Keratinocyte (primary cell): ENCODE results near the gene KCNK10.

ENCODE experiments used
- EZH2 ChIP-seq: IDR thresholded peaks from one replicate; pipeline ENCODE4 v1.6.1; 2012; ENCODE audit warnings: inconsistent platforms, mild to moderate bottlenecking, low read length, moderate library complexity
- TF ChIP-seq, protein P1 (sequence below), 3 experiments: IDR thresholded peaks in 1 of 3; conservative IDR thresholded peaks in 1 of 3; optimal IDR thresholded peaks in 1 of 3; 2 replicates in 2 of 3; 3 replicates in 1 of 3; pipeline versions ENCODE3 to v1.5.1; 2011; ENCODE audit warnings: low read length in 3 of 3, mild to moderate bottlenecking in 3 of 3, moderate library complexity in 2 of 3, control low read depth in 1 of 3, inconsistent platforms in 1 of 3; ENCODE audit not compliant: insufficient read depth in 2 of 3; ENCODE audit errors: extremely low read depth in 1 of 3

- no peak for TF ChIP-seq EZH2
- TF ChIP-seq, protein P1, sequence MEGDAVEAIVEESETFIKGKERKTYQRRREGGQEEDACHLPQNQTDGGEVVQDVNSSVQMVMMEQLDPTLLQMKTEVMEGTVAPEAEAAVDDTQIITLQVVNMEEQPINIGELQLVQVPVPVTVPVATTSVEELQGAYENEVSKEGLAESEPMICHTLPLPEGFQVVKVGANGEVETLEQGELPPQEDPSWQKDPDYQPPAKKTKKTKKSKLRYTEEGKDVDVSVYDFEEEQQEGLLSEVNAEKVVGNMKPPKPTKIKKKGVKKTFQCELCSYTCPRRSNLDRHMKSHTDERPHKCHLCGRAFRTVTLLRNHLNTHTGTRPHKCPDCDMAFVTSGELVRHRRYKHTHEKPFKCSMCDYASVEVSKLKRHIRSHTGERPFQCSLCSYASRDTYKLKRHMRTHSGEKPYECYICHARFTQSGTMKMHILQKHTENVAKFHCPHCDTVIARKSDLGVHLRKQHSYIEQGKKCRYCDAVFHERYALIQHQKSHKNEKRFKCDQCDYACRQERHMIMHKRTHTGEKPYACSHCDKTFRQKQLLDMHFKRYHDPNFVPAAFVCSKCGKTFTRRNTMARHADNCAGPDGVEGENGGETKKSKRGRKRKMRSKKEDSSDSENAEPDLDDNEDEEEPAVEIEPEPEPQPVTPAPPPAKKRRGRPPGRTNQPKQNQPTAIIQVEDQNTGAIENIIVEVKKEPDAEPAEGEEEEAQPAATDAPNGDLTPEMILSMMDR (optimal IDR thresholded peaks at IDR 0.05 in 1 of 3, IDR thresholded peaks at IDR 0.05 in 1 of 3, conservative IDR thresholded peaks at IDR 0.05 in 1 of 3; ENCODE audit: extremely low read depth in 1 of 3, insufficient read depth in 2 of 3, low read length in 3 of 3): no peak
Measured at GRCh38 chr14:88146881-88147649, 176.0 kb downstream of the KCNK10 start.
